GM15510 (cell line): Measurements from ENCODE around the gene KRT83.

Source experiments
- POLR2A ChIP-seq: IDR thresholded peaks from 3 replicates; pipeline ENCODE4 v1.6.1; 2011; ENCODE audit warnings: borderline replicate concordance; ENCODE audit not compliant: insufficient read length; ENCODE audit errors: extremely low read depth

KRT83 gene

GRCh38 chr12:52268212-52268611 is 53.0 kb downstream of the KRT83 start:
- no peak for TF ChIP-seq POLR2A

GRCh38 chr12:52267699-52268098 is 53.5 kb downstream of the KRT83 start:
- no peak for TF ChIP-seq POLR2A

- no peak for TF ChIP-seq POLR2A
Observed at GRCh38 chr12:52267266-52267665, 53.9 kb downstream of the KRT83 start.

GRCh38 chr12:52266514-52266913 is 54.7 kb downstream of the KRT83 start:
- no peak for TF ChIP-seq POLR2A

- no peak for TF ChIP-seq POLR2A
Observed at GRCh38 chr12:52264435-52264825, 56.8 kb downstream of the KRT83 start.
